Measurements from ENCODE around the gene RAB4A. TPM values are rescaled to one million over a fixed set of nuclear protein-coding genes. Genes with fewer than 3 reads are reported as not detected.

RAB4A gene
- total and polyA plus RNA-seq, 9 of the 15 experiments (the other 6 are each of a cell fraction or from before 2014, with no cell fraction given): 8.3 to 61.0 (median 26.7) TPM

DNA sequence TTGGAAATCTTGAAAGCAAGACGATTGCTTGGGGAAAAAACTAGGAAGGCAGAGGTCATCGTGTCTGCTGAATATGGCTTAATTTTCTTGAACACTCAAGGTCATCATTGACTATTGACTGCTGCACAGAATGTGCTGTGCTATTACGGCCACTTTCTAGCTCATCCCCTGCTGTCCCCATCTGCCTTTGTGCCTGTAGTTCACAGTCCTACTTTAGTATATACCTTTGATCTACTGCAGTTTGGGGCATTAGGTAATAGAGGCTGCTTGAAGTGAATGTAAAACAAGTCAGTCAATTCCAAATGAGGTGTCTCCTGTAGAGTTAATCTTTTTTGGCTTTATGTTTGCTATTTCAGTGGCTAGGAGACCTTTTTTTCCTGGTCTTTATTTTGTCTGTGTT lies 8.3 kb downstream of the RAB4A start:
- in situ Hi-C loops (cut with MboI): no loop called here

More for the DNA sequence above, 8.3 kb downstream of the RAB4A start:
- ChIA-PET CTCF (ENCODE audit: low intra/inter-chr PET ratio) (no interaction called here), POLR2A (interaction anchor here (1.3 to 1.6 kb wide), 2 partner anchors 8 to 15 kb away, joined by 4 to 7 read pairs; no protein-coding TSS in a partner anchor)
- Histone ChIP-seq H3K9me1 (ENCODE audit: control insufficient read depth, insufficient read depth, low read length) (no peaks in the 10 kb centered on the region), H3K9me3 (replicated peaks; ENCODE audit: control insufficient read depth, insufficient read depth, low read depth, low read length) (no peaks in the 10 kb centered on the region), H3K27ac (ENCODE audit: extremely low read depth, low read depth, low read length) (no peak overlapping the region), H3K4me3 (no peak overlapping the region), H3K36me3 (ENCODE audit: control insufficient read depth, insufficient read depth, low read length) (peaks cover 4% of the 10 kb centered on the region; the same call in 2 of the 3 replicates), H3K4me1 (replicated peaks in 1 of 2; ENCODE audit: control insufficient read depth in 2 of 2, insufficient read depth in 2 of 2, low read length in 2 of 2) (peaks cover 7 to 47% of the 10 kb centered on the region in 2 experiments), H3K79me2 (ENCODE audit: control insufficient read depth, insufficient read depth, low read length) (peaks cover 91% of the 10 kb centered on the region), H3K4me2 (ENCODE audit: insufficient read depth, low read length) (no peak overlapping the region), H3K27me3 (ENCODE audit: control insufficient read depth in 2 of 2, insufficient read depth in 2 of 2, low read length in 2 of 2) (no peaks in the 10 kb centered on the region), H3K9ac (ENCODE audit: insufficient read depth in 1 of 2, low read depth in 2 of 2, low read length in 2 of 2) (no peak overlapping the region), H2AFZ (ENCODE audit: low read depth, low read length) (no peak overlapping the region), H4K20me1 (replicated peaks; ENCODE audit: control insufficient read depth, insufficient read depth, low read length) (peaks cover 7% of the 10 kb centered on the region)
- intact Hi-C loops (cut with micrococcal nuclease): loop anchor here (10.0 kb wide), 1 partner anchor 786 kb away; the partner anchor contains the start of gene GALNT2
- ATAC-seq (peak; percentile 32), FAIRE-seq (no peak), DNase-seq (ENCODE audit: extremely low read depth in 1 of 4, low spot score in 3 of 4) (no peak)
- no TSS peak for BruUV-seq (replicated peaks)
- 46% methylated on average over 3 of the region's 3 CpGs for WGBS (ENCODE audit: insufficient coverage, low coverage, missing lambda C conversion rate)
- TF ChIP-seq TCF15 (CRISPR knock-in tag; IDR thresholded peaks at IDR 0.05): no peak
- TF ChIP-seq SNAPC5 (CRISPR knock-in tag; IDR thresholded peaks at IDR 0.05): no peak
- TF ChIP-seq USF1 (CRISPR knock-in tag; IDR thresholded peaks at IDR 0.05): no peak
